GM23248 (cell line): ENCODE data around the gene APP. TPM values are rescaled to one million over a fixed set of nuclear protein-coding genes. Genes with fewer than 3 reads are reported as not detected.

Source experiments
- DNase-seq: peaks from one replicate; pipeline ENCODE4 v3.0.0-alpha.2; 2015
- H2AFZ ChIP-seq: fragments of 200-600 bp; sonication (generic); 2 replicates; pipeline ENCODE4 v1.6.1; 2016; ENCODE audit warnings: antibody characterized with exemption
- H3F3A ChIP-seq: fragments of 200-600 bp; sonication (generic); 2 replicates; pipeline ENCODE4 v1.6.1; 2016; ENCODE audit warnings: mild to moderate bottlenecking, antibody characterized with exemption, mixed run types; ENCODE audit not compliant: insufficient read depth
- H3K27ac ChIP-seq: fragments of 200-600 bp; sonication (generic); 2 replicates; pipeline ENCODE4 v1.5.1; 2016; ENCODE audit warnings: mild to moderate bottlenecking
- H3K27me3 ChIP-seq: fragments of 200-600 bp; sonication (generic); replicated peaks from 2 replicates; pipeline ENCODE4 v1.6.1; 2016; ENCODE audit warnings: mild to moderate bottlenecking; ENCODE audit not compliant: insufficient read depth
- H3K36me3 ChIP-seq: fragments of 200-600 bp; sonication (generic); 2 replicates; pipeline ENCODE4 v1.6.1; 2016; ENCODE audit warnings: low read depth, mild to moderate bottlenecking
- H3K4me1 ChIP-seq: fragments of 200-600 bp; sonication (generic); 2 replicates; pipeline ENCODE4 v1.6.1; 2016; ENCODE audit warnings: mild to moderate bottlenecking; ENCODE audit not compliant: insufficient read depth
- H3K4me2 ChIP-seq: fragments of 200-600 bp; sonication (generic); one replicate; pipeline ENCODE4 v1.6.1; 2016; ENCODE audit warnings: mild to moderate bottlenecking; ENCODE audit not compliant: unreplicated experiment
- H3K4me3 ChIP-seq: fragments of 200-600 bp; sonication (generic); 2 replicates; pipeline ENCODE4 v1.5.1; 2016; ENCODE audit warnings: mild to moderate bottlenecking
- H3K79me2 ChIP-seq: fragments of 200-600 bp; sonication (generic); 2 replicates; pipeline ENCODE4 v1.6.1; 2016; ENCODE audit warnings: mild to moderate bottlenecking; ENCODE audit not compliant: insufficient read depth
- H3K9ac ChIP-seq: fragments of 200-600 bp; sonication (generic); 2 replicates; pipeline ENCODE4 v1.6.1; 2016; ENCODE audit warnings: mild to moderate bottlenecking
- H3K9me2 ChIP-seq: fragments of 200-600 bp; sonication (generic); 2 replicates; pipeline ENCODE4 v1.6.1; 2016; ENCODE audit warnings: mixed run types, mild to moderate bottlenecking, moderate library complexity; ENCODE audit not compliant: insufficient read depth
- H3K9me3 ChIP-seq: fragments of 200-600 bp; sonication (generic); one replicate; pipeline ENCODE4 v1.6.1; 2017; ENCODE audit warnings: low read depth
- H4K20me1 ChIP-seq: fragments of 200-600 bp; sonication (generic); 2 replicates; pipeline ENCODE4 v1.6.0; 2016; ENCODE audit not compliant: insufficient read depth
- EZH2 ChIP-seq: fragments of 200-600 bp; sonication (generic); IDR thresholded peaks from 2 replicates; pipeline ENCODE4 v1.6.1; 2018; ENCODE audit warnings: antibody characterized with exemption, mild to moderate bottlenecking; ENCODE audit not compliant: insufficient read depth, poor library complexity, severe bottlenecking
- EZH2phosphoT487 ChIP-seq: fragments of 200-600 bp; sonication (generic); IDR thresholded peaks from 2 replicates; pipeline ENCODE4 v1.6.1; 2018; ENCODE audit warnings: antibody characterized with exemption, moderate library complexity, mild to moderate bottlenecking, low read depth; ENCODE audit not compliant: insufficient read depth
- WGBS, 2 experiments: methylation state at CpG; one replicate each; pipeline ENCODE4 v1.1.6; 2015 to 2017; ENCODE audit warnings: low lambda C conversion rate in 2 of 2, low coverage in 1 of 2; ENCODE audit errors: missing lambda C conversion rate in 2 of 2; 5-methylcytosine and 5-hydroxymethylcytosine counted together
- in situ Hi-C: fragments of 300-500 bp; cut with MboI; formaldehyde crosslinking; loops from 2 replicates; pipeline ENCODE4 v1.15.0; 2020
- polyA plus RNA-seq: library from polyadenylated mRNA; unstranded; fragments of >200 nt; fragmentation: Nextera tagmentation; extraction: Ambion mirVana; gene quantifications from 2 replicates; pipeline ENCODE4 v1.2.1, GENCODE V29; 2016
- total RNA-seq: library from RNA; depleted of rRNA; stranded (reverse); fragments of >200 nt; shearing (Covaris generic); gene quantifications from 2 replicates; pipeline ENCODE4 v1.2.3, GENCODE V29; 2014

The APP gene
- total and polyA plus RNA-seq, 2 experiments from 2014 or later, result 35.0 to 292 TPM

GRCh38 chr21:25871566-25871965 lies 299.0 kb downstream of the APP start:
- no peak overlapping the region for H3K4me2 ChIP-seq
- H3K9me2 ChIP-seq, result no peaks in the 10 kb centered on the region; the same call in 1 of the 2 replicates
- no peaks in the 10 kb centered on the region for H3K9me3 ChIP-seq
- no peak overlapping the region for H3K27ac ChIP-seq
- no peaks in the 10 kb centered on the region for H3K27me3 ChIP-seq
- H3K4me3 ChIP-seq, result no peak overlapping the region
- no peaks in the 10 kb centered on the region for H4K20me1 ChIP-seq
- no peaks in the 10 kb centered on the region; the same call in 1 of the 2 replicates for H3K36me3 ChIP-seq
- 95 to 97% methylated on average over 3 of the region's 3 CpGs for WGBS, 2 experiments
- H3F3A ChIP-seq, result no peaks in the 10 kb centered on the region
- no peak overlapping the region for H2AFZ ChIP-seq
- no peaks in the 10 kb centered on the region for H3K4me1 ChIP-seq
- in situ Hi-C loops, result no loop called here
- TF ChIP-seq EZH2phosphoT487 (no peak), EZH2 (no peak)
- no peak for DNase-seq
- H3K79me2 ChIP-seq, result no peaks in the 10 kb centered on the region
- no peak overlapping the region for H3K9ac ChIP-seq

- no peaks in the 10 kb centered on the region for H4K20me1 ChIP-seq
- TF ChIP-seq EZH2 (no peak), EZH2phosphoT487 (no peak)
- 96% methylated on average over 4 of the region's 4 CpGs for WGBS, 2 experiments
- H3K27ac ChIP-seq, result no peak overlapping the region
- no peak for DNase-seq
- in situ Hi-C loops, result no loop called here
- H3K27me3 ChIP-seq, result no peaks in the 10 kb centered on the region
- no peak overlapping the region for H2AFZ ChIP-seq
- no peaks in the 10 kb centered on the region for H3K9me3 ChIP-seq
- no peaks in the 10 kb centered on the region for H3K79me2 ChIP-seq
- H3K36me3 ChIP-seq, result no peaks in the 10 kb centered on the region; the same call in 1 of the 2 replicates
- H3K4me3 ChIP-seq, result no peak overlapping the region
- no peaks in the 10 kb centered on the region; the same call in 1 of the 2 replicates for H3K9me2 ChIP-seq
- H3K9ac ChIP-seq, result no peak overlapping the region
- no peaks in the 10 kb centered on the region for H3K4me1 ChIP-seq
- no peaks in the 10 kb centered on the region for H3F3A ChIP-seq
- no peak overlapping the region for H3K4me2 ChIP-seq
These were observed 300.5 kb downstream of the APP start for GRCh38 chr21:25870084-25870483.

GRCh38 chr21:25867061-25867460 lies 303.5 kb downstream of the APP start:
- Histone ChIP-seq H3K27me3 (no peaks in the 10 kb centered on the region), H3F3A (no peaks in the 10 kb centered on the region), H3K4me2 (no peak overlapping the region), H2AFZ (no peak overlapping the region), H3K4me3 (no peak overlapping the region), H4K20me1 (no peaks in the 10 kb centered on the region), H3K36me3 (no peaks in the 10 kb centered on the region), H3K9me2 (no peaks in the 10 kb centered on the region; the same call in 1 of the 2 replicates), H3K4me1 (no peaks in the 10 kb centered on the region), H3K9ac (no peak overlapping the region), H3K27ac (no peak overlapping the region), H3K9me3 (no peaks in the 10 kb centered on the region), H3K79me2 (no peaks in the 10 kb centered on the region)
- in situ Hi-C loops, result no loop called here
- TF ChIP-seq EZH2phosphoT487 (no peak), EZH2 (no peak)
- no peak for DNase-seq
- WGBS, 2 experiments, result 53 to 54% methylated on average over 1 of the region's 1 CpG

- no peak overlapping the region for H3K4me3 ChIP-seq
- no peaks in the 10 kb centered on the region for H4K20me1 ChIP-seq
- no peak for DNase-seq
- TF ChIP-seq EZH2phosphoT487 (no peak), EZH2 (no peak)
- H3K27me3 ChIP-seq, result 0 out of 2 replicates have a peak, but pooled peaks cover 3% of the 10 kb centered on the region
- H3K4me2 ChIP-seq, result no peak overlapping the region
- no peak overlapping the region for H2AFZ ChIP-seq
- no peak overlapping the region for H3K27ac ChIP-seq
- H3K9me2 ChIP-seq, result no peaks in the 10 kb centered on the region
- in situ Hi-C loops, result no loop called here
- no peaks in the 10 kb centered on the region for H3K36me3 ChIP-seq
- H3K79me2 ChIP-seq, result no peaks in the 10 kb centered on the region
- no peaks in the 10 kb centered on the region for H3K9me3 ChIP-seq
- H3F3A ChIP-seq, result no peaks in the 10 kb centered on the region
- H3K9ac ChIP-seq, result no peak overlapping the region
- no peaks in the 10 kb centered on the region for H3K4me1 ChIP-seq
- 69 to 83% methylated on average over 4 of the region's 4 CpGs for WGBS, 2 experiments
These were observed 306.8 kb downstream of the APP start for GRCh38 chr21:25863747-25864146.

- Histone ChIP-seq H4K20me1 (no peaks in the 10 kb centered on the region), H3K36me3 (no peaks in the 10 kb centered on the region), H3F3A (no peaks in the 10 kb centered on the region), H3K27ac (no peak overlapping the region), H3K4me1 (no peaks in the 10 kb centered on the region), H3K79me2 (no peaks in the 10 kb centered on the region), H3K9me3 (no peaks in the 10 kb centered on the region), H3K4me2 (no peak overlapping the region), H3K27me3 (0 out of 2 replicates have a peak, but pooled peaks cover 3% of the 10 kb centered on the region), H2AFZ (no peak overlapping the region), H3K9me2 (no peaks in the 10 kb centered on the region), H3K9ac (no peak overlapping the region), H3K4me3 (no peak overlapping the region)
- no peak for TF ChIP-seq EZH2phosphoT487
- no peak for TF ChIP-seq EZH2
- 52 to 62% methylated on average over 1 of the region's 1 CpG for WGBS, 2 experiments
- in situ Hi-C loops, result no loop called here
- no peak for DNase-seq
These were observed 307.5 kb downstream of the APP start for GRCh38 chr21:25863031-25863430.
